ENCODE data around the gene TAC4.

TAC4 gene

GRCh38 chr17:49848019-49848473 is at the start of gene TAC4:
Gene TAC4 (minus strand): TSS chr17:49848069. CDS start chr17:49848017, 52 bp downstream.
- no peak within 1 kb of the TSS for H3K4me2 ChIP-seq (ENCODE audit: low read length)
- H2AFZ ChIP-seq = no peak within 1 kb of the TSS
- H3K4me3 ChIP-seq (ENCODE audit: low read depth, low read length) = no peak within 1 kb of the TSS
- H3K27me3 ChIP-seq (ENCODE audit: control insufficient read depth, insufficient read depth, low read length) = no peaks in the 10 kb centered on the region
- no peaks in the 10 kb centered on the region for H3K79me2 ChIP-seq
- no peak within 1 kb of the TSS for H3K27ac ChIP-seq
- TF ChIP-seq CTCF (IDR thresholded peaks at IDR 0.05) = no peak
- H3K36me3 ChIP-seq (ENCODE audit: control insufficient read depth, insufficient read depth, low read length) = no peaks in the 10 kb centered on the region
- no peaks in the 10 kb centered on the region for H3K9me3 ChIP-seq (ENCODE audit: control insufficient read depth, low read length)
- H3K9ac ChIP-seq = no peak within 1 kb of the TSS
- peaks cover 4% of the 10 kb centered on the region for H3K4me1 ChIP-seq

GRCh38 chr17:49896860-49897259 is 49.0 kb upstream of the TAC4 start:
- H2AFZ ChIP-seq = no peak overlapping the region
- no peaks in the 10 kb centered on the region for H3K79me2 ChIP-seq
- H3K4me3 ChIP-seq (ENCODE audit: low read depth, low read length) = no peak overlapping the region
- no peaks in the 10 kb centered on the region for H3K4me1 ChIP-seq
- H3K9ac ChIP-seq = no peak overlapping the region
- no peak for TF ChIP-seq CTCF (IDR thresholded peaks at IDR 0.05)
- H3K27me3 ChIP-seq (ENCODE audit: control insufficient read depth, insufficient read depth, low read length) = no peaks in the 10 kb centered on the region
- H3K36me3 ChIP-seq (ENCODE audit: control insufficient read depth, insufficient read depth, low read length) = no peaks in the 10 kb centered on the region
- no peaks in the 10 kb centered on the region for H3K9me3 ChIP-seq (ENCODE audit: control insufficient read depth, low read length)
- H3K27ac ChIP-seq = no peak overlapping the region
- H3K4me2 ChIP-seq (ENCODE audit: low read length) = no peak overlapping the region

GRCh38 chr17:49896222-49896621 is 48.4 kb upstream of the TAC4 start:
- Histone ChIP-seq H3K27me3 (ENCODE audit: control insufficient read depth, insufficient read depth, low read length) (no peaks in the 10 kb centered on the region), H3K79me2 (no peaks in the 10 kb centered on the region)
- TF ChIP-seq CTCF (IDR thresholded peaks at IDR 0.05) = no peak

GRCh38 chr17:49895812-49896211 is 47.9 kb upstream of the TAC4 start:
- Histone ChIP-seq H2AFZ (no peak overlapping the region), H3K4me2 (ENCODE audit: low read length) (no peak overlapping the region), H3K4me1 (no peaks in the 10 kb centered on the region), H3K4me3 (ENCODE audit: low read depth, low read length) (no peak overlapping the region), H3K36me3 (ENCODE audit: control insufficient read depth, insufficient read depth, low read length) (no peaks in the 10 kb centered on the region), H3K27me3 (ENCODE audit: control insufficient read depth, insufficient read depth, low read length) (no peaks in the 10 kb centered on the region), H3K79me2 (no peaks in the 10 kb centered on the region), H3K27ac (no peak overlapping the region), H3K9me3 (ENCODE audit: control insufficient read depth, low read length) (no peaks in the 10 kb centered on the region), H3K9ac (no peak overlapping the region)
- TF ChIP-seq CTCF (IDR thresholded peaks at IDR 0.05) = no peak

More at GRCh38 chr17:49896222-49896621, 48.4 kb upstream of the TAC4 start:
- Histone ChIP-seq H3K36me3 (ENCODE audit: control insufficient read depth, insufficient read depth, low read length) (no peaks in the 10 kb centered on the region), H3K27ac (no peak overlapping the region), H3K9ac (no peak overlapping the region), H3K4me1 (no peaks in the 10 kb centered on the region), H3K4me3 (ENCODE audit: low read depth, low read length) (no peak overlapping the region), H2AFZ (no peak overlapping the region), H3K4me2 (ENCODE audit: low read length) (no peak overlapping the region), H3K9me3 (ENCODE audit: control insufficient read depth, low read length) (no peaks in the 10 kb centered on the region)

- Histone ChIP-seq H3K4me2 (ENCODE audit: low read length) (no peak overlapping the region), H3K4me1 (no peaks in the 10 kb centered on the region), H3K79me2 (no peaks in the 10 kb centered on the region), H3K27me3 (ENCODE audit: control insufficient read depth, insufficient read depth, low read length) (no peaks in the 10 kb centered on the region), H3K9me3 (ENCODE audit: control insufficient read depth, low read length) (no peaks in the 10 kb centered on the region), H3K9ac (no peak overlapping the region), H2AFZ (no peak overlapping the region), H3K27ac (no peak overlapping the region), H3K36me3 (ENCODE audit: control insufficient read depth, insufficient read depth, low read length) (no peaks in the 10 kb centered on the region), H3K4me3 (ENCODE audit: low read depth, low read length) (no peak overlapping the region)
- no peak for TF ChIP-seq CTCF (IDR thresholded peaks at IDR 0.05)
Measured at GRCh38 chr17:49894761-49895160, 46.9 kb upstream of the TAC4 start.
